ENCODE data around the gene IPO8. TPM values are rescaled to one million over a fixed set of nuclear protein-coding genes. Genes with fewer than 3 reads are reported as not detected.

Gene IPO8
- total RNA-seq: 10 to 100 TPM; 41.7 to 46.1 TPM

GRCh38 chr12:30695199-30696102 lies at the start of gene IPO8:
IPO8 (minus strand) TSS chr12:30695869; CDS start chr12:30695647, 222 bp downstream.
- H3K36me3 Mint-ChIP-seq (ENCODE audit: low read depth): peaks cover 6% of the 10 kb centered on the region
- CTCF ChIA-PET: interaction anchor here (0.6 to 3.8 kb wide), 16 partner anchors 10 to 627 kb away, joined by 3 to 36 read pairs (median 3); partner anchors contain the start of genes CAPRIN2 and DDX11

DNA sequence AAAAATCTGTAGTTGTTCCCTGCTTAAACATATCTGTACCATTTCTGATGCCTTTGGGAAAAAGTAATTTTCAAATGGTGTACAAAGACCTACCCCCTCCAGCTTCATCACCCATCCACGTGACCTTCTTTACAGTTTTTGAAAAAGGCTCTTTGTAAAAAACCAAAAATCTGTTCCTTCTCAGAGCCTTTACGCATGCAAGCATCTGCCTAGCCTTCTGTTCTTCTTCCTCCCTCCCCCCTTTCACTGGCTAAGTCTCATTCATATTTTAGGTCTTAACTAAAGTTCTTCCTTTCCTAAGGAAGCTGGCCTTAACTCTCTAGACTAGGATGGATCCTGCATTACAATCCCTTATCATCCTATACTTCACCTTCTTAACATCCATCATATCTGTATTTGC lies 48.7 kb upstream of the IPO8 start:
- ChIA-PET CTCF (interaction anchor here (1.2 kb wide), 1 partner anchor 49 kb away, joined by 3 read pairs; the partner anchor contains the start of gene IPO8), POLR2A (no interaction called here)
- no peaks in the 10 kb centered on the region for H3K9me3 Mint-ChIP-seq
- no peaks in the 10 kb centered on the region for H3K4me1 Mint-ChIP-seq
- no peak for DNase-seq
- no peak overlapping the region for H3K4me3 Mint-ChIP-seq
- no peaks in the 10 kb centered on the region for H3K27me3 Mint-ChIP-seq
- peaks cover 12% of the 10 kb centered on the region for H3K36me3 Mint-ChIP-seq (ENCODE audit: low read depth)
- H3K27ac Mint-ChIP-seq: no peak overlapping the region

More at GRCh38 chr12:30695199-30696102, at the start of gene IPO8:
- H3K27ac Mint-ChIP-seq: peak within 1 kb of the TSS; percentile 79
- POLR2A ChIA-PET: interaction anchor here (1.1 to 2.1 kb wide), 9 partner anchors 10 to 1314 kb away, joined by 3 to 31 read pairs (median 5); partner anchors contain the start of genes CAPRIN2 and ERGIC2
- H3K4me1 Mint-ChIP-seq: peaks cover 29% of the 10 kb centered on the region
- H3K4me3 Mint-ChIP-seq: peak within 1 kb of the TSS; percentile 94
- H3K9me3 Mint-ChIP-seq: no peaks in the 10 kb centered on the region
- peaks cover 3% of the 10 kb centered on the region for H3K27me3 Mint-ChIP-seq
- DNase-seq: peak; percentile 84

DNA sequence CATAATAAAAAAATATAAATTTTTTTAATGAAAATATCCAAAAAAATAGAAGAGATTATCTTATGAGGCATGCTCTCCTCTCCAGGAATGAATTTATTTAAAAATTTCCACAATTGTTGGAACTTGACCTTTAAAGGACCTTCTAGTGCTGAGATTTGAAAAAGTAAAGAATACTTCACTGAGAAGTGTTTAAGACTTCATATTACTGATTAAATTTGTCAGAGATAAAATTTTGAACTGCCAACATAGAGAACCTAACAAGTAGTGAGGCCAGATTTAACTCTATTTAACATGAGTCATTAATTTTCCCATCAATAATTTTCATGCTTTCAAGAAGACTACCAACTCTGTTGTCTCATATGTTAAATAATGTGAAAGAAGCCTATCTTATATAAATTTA lies 44.6 kb upstream of the IPO8 start:
- Mint-ChIP-seq H3K9me3 (no peaks in the 10 kb centered on the region), H3K27ac (no peak overlapping the region), H3K4me3 (no peak overlapping the region), H3K36me3 (ENCODE audit: low read depth) (peaks cover 16% of the 10 kb centered on the region), H3K27me3 (no peaks in the 10 kb centered on the region), H3K4me1 (no peaks in the 10 kb centered on the region)
- POLR2A ChIA-PET: no interaction called here
- DNase-seq: no peak
- CTCF ChIA-PET: no interaction called here

DNA sequence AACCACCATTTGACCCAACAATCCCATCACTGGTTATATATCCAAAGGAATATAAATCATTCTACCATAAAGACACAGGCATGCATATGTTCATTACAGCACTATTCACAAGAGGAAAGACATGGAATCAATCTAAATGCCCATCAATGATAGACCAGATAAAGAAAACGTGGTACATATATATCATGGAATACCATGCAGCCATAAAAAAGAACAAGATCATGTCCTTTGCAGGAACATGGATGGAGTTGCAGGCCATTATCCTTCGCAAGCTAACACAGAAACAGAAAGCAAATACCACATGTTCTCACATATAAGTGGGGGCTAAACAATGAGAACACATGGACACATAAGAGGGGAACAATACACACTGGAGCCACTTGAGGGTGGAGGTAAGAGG lies 43.4 kb upstream of the IPO8 start:
- ChIA-PET POLR2A (no interaction called here), CTCF (interaction anchor here (0.7 kb wide), 1 partner anchor 54 kb away, joined by 3 read pairs; no protein-coding TSS in a partner anchor)
- Mint-ChIP-seq H3K9me3 (no peaks in the 10 kb centered on the region), H3K4me1 (no peaks in the 10 kb centered on the region), H3K27me3 (no peaks in the 10 kb centered on the region), H3K4me3 (no peak overlapping the region), H3K36me3 (ENCODE audit: low read depth) (peaks cover 22% of the 10 kb centered on the region), H3K27ac (no peak overlapping the region)
- DNase-seq: no peak

DNA sequence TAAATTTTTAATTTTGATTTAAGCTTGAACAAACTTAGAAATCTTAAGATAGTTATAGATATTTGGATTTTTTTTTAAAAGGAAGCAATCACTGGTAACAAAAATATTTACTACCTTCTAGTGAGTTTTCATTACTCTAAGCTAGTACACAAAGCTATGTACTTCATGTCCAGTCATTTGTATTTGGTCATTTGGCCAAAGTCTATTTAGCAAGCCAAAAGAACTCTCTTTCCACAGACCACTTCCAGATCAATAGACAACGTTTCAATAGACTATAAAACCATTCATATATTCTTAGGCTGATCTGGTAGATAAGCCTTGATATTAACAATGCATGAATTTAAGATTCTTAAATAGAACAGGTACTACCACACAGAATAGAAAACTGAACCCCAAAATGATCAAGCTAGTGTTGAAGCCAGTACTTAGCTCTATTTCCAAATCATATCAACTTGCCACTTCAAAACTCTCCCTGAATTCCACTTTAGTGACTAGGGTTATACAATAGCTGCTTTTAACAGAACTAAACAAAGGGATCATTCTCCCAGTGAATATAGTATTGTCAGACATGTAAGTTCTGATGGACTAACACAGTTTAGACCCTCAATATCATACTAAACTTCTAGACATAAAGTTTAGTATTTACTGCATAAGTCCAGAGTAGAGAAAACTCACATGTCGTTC lies 37.4 kb upstream of the IPO8 start:
- CTCF ChIA-PET: interaction anchor here (0.9 to 1.3 kb wide), 2 partner anchors 38 to 41 kb away, joined by 3 read pairs; partner anchors contain the start of gene IPO8
- H3K27me3 Mint-ChIP-seq: no peaks in the 10 kb centered on the region
- no peaks in the 10 kb centered on the region for H3K9me3 Mint-ChIP-seq
- POLR2A ChIA-PET: no interaction called here
- no peak overlapping the region for H3K4me3 Mint-ChIP-seq
- peaks cover 19% of the 10 kb centered on the region for H3K36me3 Mint-ChIP-seq (ENCODE audit: low read depth)
- H3K4me1 Mint-ChIP-seq: no peaks in the 10 kb centered on the region
- no peak overlapping the region for H3K27ac Mint-ChIP-seq
- DNase-seq: no peak

DNA sequence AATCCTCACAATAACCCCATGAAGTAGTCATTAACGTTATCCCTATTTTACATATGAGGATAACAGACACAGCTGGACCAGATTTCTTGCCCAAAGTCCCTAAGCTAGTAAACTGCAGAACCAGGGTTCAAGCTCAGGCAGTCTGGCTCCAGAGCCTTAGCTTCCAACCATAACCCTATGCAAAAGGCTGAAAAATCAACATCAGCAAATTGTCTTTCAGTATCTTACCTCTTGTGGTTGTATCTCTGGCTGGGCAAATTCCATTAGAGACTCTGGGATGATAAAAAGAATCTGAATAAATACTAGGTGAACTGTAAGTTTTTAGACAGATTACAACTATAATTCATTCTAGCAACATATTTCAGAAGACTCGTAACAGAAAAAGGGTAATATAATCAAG lies 34.3 kb upstream of the IPO8 start:
- H3K27ac Mint-ChIP-seq: no peak overlapping the region
- DNase-seq: no peak
- no peak overlapping the region for H3K4me3 Mint-ChIP-seq
- peaks cover 9% of the 10 kb centered on the region for H3K36me3 Mint-ChIP-seq (ENCODE audit: low read depth)
- H3K9me3 Mint-ChIP-seq: no peaks in the 10 kb centered on the region
- no peaks in the 10 kb centered on the region for H3K27me3 Mint-ChIP-seq
- ChIA-PET POLR2A (interaction anchor here (0.7 kb wide), 1 partner anchor 25 kb away, joined by 3 read pairs; the partner anchor contains the start of gene CAPRIN2), CTCF (no interaction called here)
- H3K4me1 Mint-ChIP-seq: no peaks in the 10 kb centered on the region

DNA sequence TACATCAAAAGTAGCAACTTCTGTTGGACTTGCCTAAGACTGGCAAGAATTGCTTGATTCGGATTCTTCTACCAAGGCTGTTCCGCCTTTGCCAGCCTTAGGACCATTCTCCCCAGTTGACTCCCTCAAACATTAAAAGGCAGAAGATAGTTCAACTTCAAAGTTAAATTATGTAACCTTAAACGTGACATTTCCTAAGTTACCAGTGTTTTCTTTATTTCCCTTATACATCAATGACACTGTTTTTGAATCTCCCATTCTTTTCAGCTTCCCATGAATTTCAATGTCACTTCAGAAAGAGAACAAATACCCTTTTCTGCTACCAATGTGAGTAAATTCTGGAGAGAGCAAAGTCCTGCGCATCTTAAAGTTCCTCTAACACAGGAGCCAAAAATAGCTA lies 33.9 kb upstream of the IPO8 start:
- Mint-ChIP-seq H3K27ac (no peak overlapping the region), H3K36me3 (ENCODE audit: low read depth) (peaks cover 5% of the 10 kb centered on the region), H3K4me3 (no peak overlapping the region), H3K9me3 (no peaks in the 10 kb centered on the region), H3K27me3 (no peaks in the 10 kb centered on the region), H3K4me1 (no peaks in the 10 kb centered on the region)
- ChIA-PET CTCF (no interaction called here), POLR2A (interaction anchor here (0.7 kb wide), 1 partner anchor 25 kb away, joined by 3 read pairs; the partner anchor contains the start of gene CAPRIN2)
- DNase-seq: no peak

DNA sequence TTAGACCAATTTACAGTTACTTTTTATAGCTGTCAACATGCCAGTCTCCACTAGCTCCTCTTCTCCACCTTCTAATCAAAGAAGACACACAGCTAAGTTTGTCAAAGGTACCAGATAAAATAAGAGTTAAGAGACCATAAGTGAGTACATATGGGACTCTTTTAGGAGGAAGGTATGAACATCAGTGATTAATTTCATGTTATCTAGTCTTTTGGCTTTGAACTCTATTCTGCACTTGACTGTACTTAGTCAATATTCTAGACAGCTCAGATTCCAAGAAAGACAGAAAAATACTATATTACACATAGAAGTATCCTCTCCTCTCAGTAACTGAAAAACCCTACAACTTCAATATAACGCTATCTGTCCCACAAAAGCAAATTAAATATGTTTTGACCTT lies 31.0 kb upstream of the IPO8 start:
- ChIA-PET CTCF (no interaction called here), POLR2A (no interaction called here)
- H3K27me3 Mint-ChIP-seq: no peaks in the 10 kb centered on the region
- H3K4me3 Mint-ChIP-seq: no peak overlapping the region
- no peaks in the 10 kb centered on the region for H3K4me1 Mint-ChIP-seq
- no peaks in the 10 kb centered on the region for H3K9me3 Mint-ChIP-seq
- no peak overlapping the region for H3K27ac Mint-ChIP-seq
- peaks cover 5% of the 10 kb centered on the region for H3K36me3 Mint-ChIP-seq (ENCODE audit: low read depth)
- DNase-seq: no peak

DNA sequence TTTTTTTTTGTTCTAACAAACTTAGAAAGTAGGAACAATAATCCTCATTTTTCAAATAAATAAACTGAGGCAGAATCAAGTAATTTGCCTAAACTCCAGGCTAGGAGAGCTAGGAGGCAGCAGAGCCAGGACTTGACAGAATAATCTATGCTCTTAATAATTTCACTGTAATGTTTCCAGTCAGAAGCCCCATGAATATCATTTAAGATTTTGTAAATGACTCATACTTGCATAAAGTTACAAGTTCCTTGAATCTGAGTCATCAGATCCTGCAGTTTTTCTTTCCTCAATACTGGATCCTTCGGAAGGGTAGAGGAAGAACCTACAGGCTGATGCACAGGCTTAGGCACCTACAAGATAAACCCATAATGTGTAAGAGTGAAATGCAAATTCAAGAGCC lies 30.1 kb upstream of the IPO8 start:
- H3K36me3 Mint-ChIP-seq (ENCODE audit: low read depth): peaks cover 5% of the 10 kb centered on the region
- H3K4me1 Mint-ChIP-seq: no peaks in the 10 kb centered on the region
- ChIA-PET CTCF (no interaction called here), POLR2A (no interaction called here)
- DNase-seq: no peak
- H3K27ac Mint-ChIP-seq: no peak overlapping the region
- no peaks in the 10 kb centered on the region for H3K27me3 Mint-ChIP-seq
- H3K9me3 Mint-ChIP-seq: no peaks in the 10 kb centered on the region
- H3K4me3 Mint-ChIP-seq: no peak overlapping the region

- Mint-ChIP-seq H3K4me3 (no peak overlapping the region), H3K36me3 (ENCODE audit: low read depth) (peaks cover 8% of the 10 kb centered on the region), H3K9me3 (no peaks in the 10 kb centered on the region), H3K27ac (no peak overlapping the region), H3K27me3 (no peaks in the 10 kb centered on the region), H3K4me1 (no peaks in the 10 kb centered on the region)
- POLR2A ChIA-PET: no interaction called here
- CTCF ChIA-PET: no interaction called here
- no peak for DNase-seq
Observed at GRCh38 chr12:30719060-30719459, 23.4 kb upstream of the IPO8 start.

DNA sequence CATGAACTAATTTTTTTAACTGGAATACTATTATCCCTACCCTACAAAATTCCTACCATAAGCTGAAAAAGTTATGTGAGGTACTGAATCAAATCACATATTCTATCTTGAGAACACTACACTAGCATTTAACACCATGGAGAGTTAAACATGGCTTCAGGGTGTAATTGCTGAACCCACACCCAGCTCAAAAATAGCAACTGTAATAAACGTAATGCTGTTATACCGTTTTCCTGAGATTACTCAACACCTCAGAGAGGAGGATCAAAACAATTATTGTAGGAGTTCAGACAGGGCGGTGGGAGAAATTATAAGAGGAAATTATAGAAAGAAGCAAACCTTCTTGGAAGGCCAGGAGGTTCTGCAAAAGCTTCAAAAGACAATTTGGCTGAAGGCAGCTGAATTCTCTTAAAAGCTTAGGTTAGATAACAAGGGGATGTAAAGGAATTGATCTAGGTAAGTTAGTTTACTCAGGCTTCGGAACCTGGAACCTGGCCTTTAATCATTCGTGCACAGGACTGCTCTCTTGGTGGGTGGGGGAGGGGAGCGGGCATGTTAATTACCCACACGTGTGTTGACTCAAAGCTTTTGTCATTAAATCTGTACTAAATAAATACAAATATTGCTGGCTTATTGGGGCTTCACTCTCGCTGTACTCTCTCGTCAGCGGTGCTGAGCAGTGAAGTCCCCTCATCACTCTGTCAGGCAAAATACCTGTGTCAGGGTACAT lies 12.1 kb upstream of the IPO8 start:
- Mint-ChIP-seq H3K27ac (no peak overlapping the region), H3K36me3 (ENCODE audit: low read depth) (peaks cover 4% of the 10 kb centered on the region), H3K4me3 (no peak overlapping the region), H3K27me3 (no peaks in the 10 kb centered on the region), H3K4me1 (no peaks in the 10 kb centered on the region), H3K9me3 (no peaks in the 10 kb centered on the region)
- ChIA-PET CTCF (interaction anchor here (2.3 kb wide), 1 partner anchor 12 kb away, joined by 12 read pairs; the partner anchor contains the start of gene IPO8), POLR2A (interaction anchor here (2.0 kb wide), 1 partner anchor 12 kb away, joined by 7 read pairs; the partner anchor contains the start of gene IPO8)
- no peak for DNase-seq

DNA sequence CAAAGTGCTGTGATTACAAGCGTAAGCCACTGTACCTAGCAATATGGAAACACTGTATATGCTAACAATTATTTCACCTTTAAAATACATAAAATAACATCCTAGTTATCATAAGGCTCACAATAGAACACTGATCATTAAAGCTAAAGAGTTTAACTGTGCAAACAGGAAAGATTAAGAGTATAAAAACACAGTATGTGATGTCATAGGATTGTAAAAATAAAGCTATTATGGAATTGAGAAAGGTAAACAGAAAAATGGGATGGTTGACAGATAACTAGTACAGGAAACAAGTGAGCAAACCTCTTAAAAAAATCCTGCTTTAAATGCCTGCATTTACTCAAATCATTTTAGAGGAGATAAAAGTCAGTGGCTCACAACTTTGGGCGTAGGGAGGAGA lies 10.8 kb upstream of the IPO8 start:
- Mint-ChIP-seq H3K9me3 (no peaks in the 10 kb centered on the region), H3K4me3 (no peak overlapping the region), H3K27ac (no peak overlapping the region), H3K27me3 (no peaks in the 10 kb centered on the region), H3K36me3 (ENCODE audit: low read depth) (peaks cover 4% of the 10 kb centered on the region), H3K4me1 (no peaks in the 10 kb centered on the region)
- no peak for DNase-seq
- ChIA-PET POLR2A (interaction anchor here (2.0 kb wide), 1 partner anchor 11 kb away, joined by 7 read pairs; the partner anchor contains the start of gene IPO8), CTCF (interaction anchor here (2.3 kb wide), 1 partner anchor 11 kb away, joined by 12 read pairs; the partner anchor contains the start of gene IPO8)

Measured in activated CD4-positive, alpha-beta memory T cell treated with anti-CD3 and anti-CD28 coated beads, Interleukin-2, amount 10 ng/mL, durations not matched to agents 7 days and 5 days (primary cell).